Neuronal stem cell (in vitro differentiated cells): ENCODE measurements around the gene LORICRIN.
A peak's percentile ranks its signal among the peaks of the same experiment; 100 is the strongest.
"Not testable (repeated sequence)": the region's sequence is repeated elsewhere in the genome, so short reads cannot be mapped to it uniquely, and the experiment has no call there.

Source experiments
- DNase-seq: peaks from one replicate; pipeline ENCODE4 v3.0.0-alpha.2; 2013; ENCODE audit warnings: low spot score
- H2AFZ ChIP-seq: one replicate; pipeline ENCODE4 v1.6.1; 2013; ENCODE audit warnings: mild to moderate bottlenecking, low read length, inconsistent platforms
- H2AK5ac ChIP-seq: 2 replicates; pipeline ENCODE4 v1.6.1; 2013; ENCODE audit warnings: low read depth, mild to moderate bottlenecking, inconsistent platforms, low read length, moderate library complexity, mixed read lengths
- H2BK120ac ChIP-seq: 2 replicates; pipeline ENCODE4 v1.6.1; 2013; ENCODE audit warnings: low read depth, mild to moderate bottlenecking, inconsistent platforms, low read length, moderate library complexity, mixed read lengths
- H2BK12ac ChIP-seq: one replicate; pipeline ENCODE4 v1.6.1; 2013; ENCODE audit warnings: low read length, inconsistent platforms
- H2BK15ac ChIP-seq: 2 replicates; pipeline ENCODE4 v1.6.1; 2013; ENCODE audit warnings: mild to moderate bottlenecking, low read length, inconsistent platforms, mixed read lengths
- H2BK5ac ChIP-seq: one replicate; pipeline ENCODE4 v1.6.1; 2013; ENCODE audit warnings: inconsistent platforms, mild to moderate bottlenecking, low read length, moderate library complexity
- H3K14ac ChIP-seq: one replicate; pipeline ENCODE4 v1.6.1; 2013; ENCODE audit warnings: low read length, inconsistent platforms
- H3K18ac ChIP-seq: 2 replicates; pipeline ENCODE4 v1.6.1; 2013; ENCODE audit warnings: low read length, inconsistent platforms
- H3K23ac ChIP-seq: 2 replicates; pipeline ENCODE4 v1.6.1; 2013; ENCODE audit warnings: low read depth, mild to moderate bottlenecking, mixed read lengths, low read length, inconsistent platforms; ENCODE audit not compliant: poor library complexity
- H3K27ac ChIP-seq: replicated peaks from 3 replicates; pipeline ENCODE4 v1.5.1; 2013; ENCODE audit warnings: low read length, inconsistent platforms
- H3K27me3 ChIP-seq, 3 experiments: 2 replicates each; pipeline ENCODE4 v1.6.1; 2013; ENCODE audit warnings: low read length in 3 of 3, mild to moderate bottlenecking in 2 of 3, inconsistent platforms in 1 of 3, low read depth in 1 of 3, mixed read lengths in 1 of 3, moderate library complexity in 1 of 3; ENCODE audit not compliant: control insufficient read depth in 3 of 3, insufficient read depth in 3 of 3
- H3K36me3 ChIP-seq, 2 donors: replicated peaks in 1 of 2; 2 replicates each; pipeline ENCODE4 v1.6.1; 2013; ENCODE audit warnings: low read length in 2 of 2; ENCODE audit not compliant: control insufficient read depth in 2 of 2, insufficient read depth in 2 of 2
- H3K4ac ChIP-seq: 2 replicates; pipeline ENCODE4 v1.6.1; 2013; ENCODE audit warnings: inconsistent platforms, mild to moderate bottlenecking, low read length, moderate library complexity
- H3K4me1 ChIP-seq, 2 donors: 1 replicate in 1 of 2; 2 replicates in 1 of 2; pipeline ENCODE4 v1.6.1; 2013; ENCODE audit warnings: low read length in 2 of 2, low read depth in 1 of 2; ENCODE audit not compliant: control insufficient read depth in 2 of 2, insufficient read depth in 1 of 2
- H3K4me2 ChIP-seq: one replicate; pipeline ENCODE4 v1.6.1; 2013; ENCODE audit warnings: mild to moderate bottlenecking, low read length, inconsistent platforms; ENCODE audit not compliant: insufficient read depth, poor library complexity, severe bottlenecking
- H3K4me3 ChIP-seq, 2 donors: 2 replicates each; pipeline ENCODE4 v1.5.1; 2013; ENCODE audit warnings: low read length in 2 of 2, mild to moderate bottlenecking in 2 of 2, inconsistent platforms in 1 of 2, moderate library complexity in 1 of 2
- H3K79me1 ChIP-seq: one replicate; pipeline ENCODE4 v1.6.1; 2013; ENCODE audit warnings: low read depth, mild to moderate bottlenecking, inconsistent platforms, low read length, moderate library complexity
- H3K9ac ChIP-seq: one replicate; pipeline ENCODE4 v1.6.1; 2013; ENCODE audit warnings: mild to moderate bottlenecking, low read depth, low read length, inconsistent platforms; ENCODE audit not compliant: poor library complexity
- H3K9me3 ChIP-seq, 2 donors: replicated peaks in 1 of 2; 2 replicates each; pipeline versions ENCODE3 to v1.6.1; 2013; ENCODE audit warnings: low read length in 2 of 2, mild to moderate bottlenecking in 2 of 2, inconsistent platforms in 1 of 2, low read depth in 1 of 2, mixed read lengths in 1 of 2, moderate library complexity in 1 of 2; ENCODE audit not compliant: control insufficient read depth in 2 of 2, insufficient read depth in 1 of 2
- H4K8ac ChIP-seq: one replicate; pipeline ENCODE4 v1.6.1; 2013; ENCODE audit warnings: low read depth, mild to moderate bottlenecking, inconsistent platforms, low read length, moderate library complexity
- H4K91ac ChIP-seq: one replicate; pipeline ENCODE4 v1.6.1; 2013; ENCODE audit warnings: low read length, low read depth, mild to moderate bottlenecking, inconsistent platforms; ENCODE audit not compliant: poor library complexity
- WGBS, 2 donors: extraction: QIAGEN DNeasy Blood & Tissue Kit; methylation state at CpG; one replicate each; pipeline ENCODE4 v1.1.7; 2013; ENCODE audit warnings: missing lambda C conversion rate in 2 of 2, mixed read lengths in 1 of 2; ENCODE audit not compliant: insufficient read length in 2 of 2, insufficient replicate concordance in 1 of 2; ENCODE audit errors: extremely low coverage in 2 of 2; 5-methylcytosine and 5-hydroxymethylcytosine counted together

LORICRIN gene

GRCh38 chr1:153217212-153217611 is 42.3 kb upstream of the LORICRIN start, which contains the start of gene PRR9:
Gene PRR9, plus strand, starts transcription at chr1:153217584. Its CDS starts 561 bp downstream, at chr1:153218145.
- no peaks in the 10 kb centered on the region for H3K79me1 ChIP-seq
- H3K9me3 ChIP-seq: no peaks in the 10 kb centered on the region
- H3K36me3 ChIP-seq: no peaks in the 10 kb centered on the region
- H2AK5ac ChIP-seq: no peak within 1 kb of the TSS
- no peak within 1 kb of the TSS for H3K9ac ChIP-seq
- no peak within 1 kb of the TSS for H2BK12ac ChIP-seq
- no peak within 1 kb of the TSS for H3K18ac ChIP-seq
- no peak within 1 kb of the TSS for H2BK5ac ChIP-seq
- H3K14ac ChIP-seq: no peak within 1 kb of the TSS
- no peak within 1 kb of the TSS for H2AFZ ChIP-seq
- H3K4me1 ChIP-seq: no peaks in the 10 kb centered on the region
- no peak for DNase-seq
- no peak within 1 kb of the TSS for H3K4me3 ChIP-seq
- H3K27ac ChIP-seq: no peak within 1 kb of the TSS
- no peak within 1 kb of the TSS for H3K4ac ChIP-seq
- H2BK15ac ChIP-seq: no peak within 1 kb of the TSS
- no peak within 1 kb of the TSS for H3K23ac ChIP-seq
- H3K27me3 ChIP-seq: peaks cover 0 to 9% (median 0%) of the 10 kb centered on the region in 3 experiments
- no peak within 1 kb of the TSS for H3K4me2 ChIP-seq
- no CpG with 5 or more reads among the region's 3 CpGs for WGBS, 2 donors
- H4K8ac ChIP-seq: no peak within 1 kb of the TSS
- H4K91ac ChIP-seq: no peak within 1 kb of the TSS
- H2BK120ac ChIP-seq: no peak within 1 kb of the TSS

- Histone ChIP-seq H3K4ac (no peak overlapping the region), H3K4me1 (no peaks in the 10 kb centered on the region), H3K27ac (no peak overlapping the region), H3K9me3 (no peaks in the 10 kb centered on the region), H3K23ac (no peak overlapping the region), H2BK120ac (no peak overlapping the region), H4K91ac (no peak overlapping the region), H4K8ac (no peak overlapping the region), H3K9ac (no peak overlapping the region), H2BK15ac (no peak overlapping the region), H2BK5ac (no peak overlapping the region), H3K36me3 (no peaks in the 10 kb centered on the region), H3K79me1 (no peaks in the 10 kb centered on the region), H2AK5ac (no peak overlapping the region), H2AFZ (no peak overlapping the region), H3K18ac (no peak overlapping the region), H3K4me2 (no peak overlapping the region), H3K27me3 (peaks cover 0 to 9% (median 0%) of the 10 kb centered on the region in 3 experiments), H2BK12ac (no peak overlapping the region), H3K4me3 (no peak overlapping the region), H3K14ac (no peak overlapping the region)
- WGBS, 2 donors: no CpG with 5 or more reads among the region's 2 CpGs
- DNase-seq: no peak
Measured at GRCh38 chr1:153217744-153218416, 41.6 kb upstream of the LORICRIN start.

GRCh38 chr1:153220606-153221303 is 38.7 kb upstream of the LORICRIN start:
- Histone ChIP-seq H3K4me1 (no peaks in the 10 kb centered on the region), H3K23ac (no peak overlapping the region), H4K8ac (no peak overlapping the region), H3K27ac (no peak overlapping the region), H2BK15ac (no peak overlapping the region), H3K4me2 (no peak overlapping the region), H4K91ac (no peak overlapping the region), H2BK5ac (no peak overlapping the region), H3K9me3 (no peaks in the 10 kb centered on the region), H3K4me3 (no peak overlapping the region), H3K9ac (no peak overlapping the region), H2BK120ac (no peak overlapping the region), H2AK5ac (no peak overlapping the region), H3K4ac (no peak overlapping the region), H3K18ac (no peak overlapping the region), H3K79me1 (no peaks in the 10 kb centered on the region), H3K27me3 (peaks cover 0 to 11% (median 0%) of the 10 kb centered on the region in 3 experiments), H2BK12ac (no peak overlapping the region), H2AFZ (no peak overlapping the region), H3K14ac (no peak overlapping the region), H3K36me3 (no peaks in the 10 kb centered on the region)
- no peak for DNase-seq
- no CpG with 5 or more reads among the region's 6 CpGs for WGBS, 2 donors

GRCh38 chr1:153223040-153223891 is 36.2 kb upstream of the LORICRIN start:
- H3K4ac ChIP-seq, H2BK15ac ChIP-seq, H2AFZ ChIP-seq, H4K8ac ChIP-seq, H3K14ac ChIP-seq, H3K79me1 ChIP-seq, H3K4me2 ChIP-seq, H3K23ac ChIP-seq, H2AK5ac ChIP-seq, H3K18ac ChIP-seq, H2BK120ac ChIP-seq, H4K91ac ChIP-seq, H3K9me3 ChIP-seq, H3K4me3 ChIP-seq, H3K9ac ChIP-seq, H3K36me3 ChIP-seq, H2BK5ac ChIP-seq, H3K27ac ChIP-seq, H3K4me1 ChIP-seq, H2BK12ac ChIP-seq: not testable (repeated sequence)
- peaks cover 0 to 11% (median 0%) of the 10 kb centered on the region in 3 experiments for H3K27me3 ChIP-seq
- no CpG with 5 or more reads among the region's 16 CpGs for WGBS, 2 donors
- DNase-seq: peak; percentile 30
